ENCODE measurements around the gene WDR53.
"Not testable (repeated sequence)": the region's sequence is repeated elsewhere in the genome, so short reads cannot be mapped to it uniquely, and the experiment has no call there.

WDR53 gene

GRCh38 chr3:196523841-196524240 is 44.5 kb downstream of the WDR53 start:
- no peaks in the 10 kb centered on the region for H4K20me1 ChIP-seq (ENCODE audit: insufficient read depth, low read length)
- DNase-seq: no peak
- no peaks in the 10 kb centered on the region for H3K27me3 ChIP-seq (replicated peaks; ENCODE audit: insufficient read depth, low read length)
- H3K9me3 ChIP-seq (replicated peaks; ENCODE audit: insufficient read depth, low read length): no peaks in the 10 kb centered on the region
- peaks cover 13% of the 10 kb centered on the region for H3F3A ChIP-seq (ENCODE audit: insufficient read depth, low read length)
- no peaks in the 10 kb centered on the region for H3K36me3 ChIP-seq (replicated peaks; ENCODE audit: insufficient read depth, low read length)
- no peak overlapping the region for H3K27ac ChIP-seq (ENCODE audit: low read length)
- no peaks in the 10 kb centered on the region for H3K79me2 ChIP-seq (ENCODE audit: low read length)
- H3K4me2 ChIP-seq (ENCODE audit: low read depth, low read length): no peak overlapping the region
- no peak overlapping the region for H2AFZ ChIP-seq (ENCODE audit: low read length)
- H3K4me3 ChIP-seq (ENCODE audit: low read length): no peak overlapping the region
- H3K4me1 ChIP-seq (ENCODE audit: low read length): peaks cover 12% of the 10 kb centered on the region
- no peaks in the 10 kb centered on the region for H3K9me2 ChIP-seq (replicated peaks; ENCODE audit: insufficient read depth, low read length)
- no peak overlapping the region for H3K9ac ChIP-seq (ENCODE audit: low read length)
- no peak for TF ChIP-seq EZH2 (optimal IDR thresholded peaks at IDR 0.05; ENCODE audit: low read depth, low read length)
- no peak for TF ChIP-seq CTCF (IDR thresholded peaks at IDR 0.05; ENCODE audit: low read length)
- TF ChIP-seq EZH2phosphoT487 (IDR thresholded peaks at IDR 0.05; ENCODE audit: low read length): no peak

DNA sequence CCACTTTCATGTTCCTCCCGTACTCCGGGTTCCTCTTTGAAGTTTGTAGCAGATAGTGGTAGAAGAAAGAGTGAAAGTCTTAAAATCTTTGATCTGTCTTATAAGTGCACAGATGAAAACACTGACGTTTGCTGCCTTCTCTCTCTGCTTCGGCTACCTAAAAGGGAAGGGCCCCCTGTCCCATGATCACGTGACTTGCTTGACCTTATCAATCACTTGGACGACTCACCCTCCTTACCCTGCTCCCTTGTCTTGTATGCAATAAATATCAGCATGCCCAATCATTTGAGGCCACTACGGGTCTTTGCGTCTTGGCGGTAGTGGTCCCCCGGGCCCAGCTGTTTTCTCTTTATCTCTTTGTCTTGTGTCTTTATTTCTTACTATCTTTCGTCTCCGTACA is 47.1 kb downstream of the WDR53 start:
- Histone ChIP-seq H3K4me1 (ENCODE audit: low read length) (peaks cover 26% of the 10 kb centered on the region), H3F3A (ENCODE audit: insufficient read depth, low read length) (peaks cover 14% of the 10 kb centered on the region)
- H3K79me2 ChIP-seq (ENCODE audit: low read length); H2AFZ ChIP-seq (ENCODE audit: low read length); H3K9me3 ChIP-seq (replicated peaks; ENCODE audit: insufficient read depth, low read length); H3K9ac ChIP-seq (ENCODE audit: low read length); H4K20me1 ChIP-seq (ENCODE audit: insufficient read depth, low read length); H3K4me2 ChIP-seq (ENCODE audit: low read depth, low read length); H3K4me3 ChIP-seq (ENCODE audit: low read length); H3K27ac ChIP-seq (ENCODE audit: low read length); DNase-seq; H3K27me3 ChIP-seq (replicated peaks; ENCODE audit: insufficient read depth, low read length); H3K9me2 ChIP-seq (replicated peaks; ENCODE audit: insufficient read depth, low read length); H3K36me3 ChIP-seq (replicated peaks; ENCODE audit: insufficient read depth, low read length): not testable (repeated sequence)

DNA sequence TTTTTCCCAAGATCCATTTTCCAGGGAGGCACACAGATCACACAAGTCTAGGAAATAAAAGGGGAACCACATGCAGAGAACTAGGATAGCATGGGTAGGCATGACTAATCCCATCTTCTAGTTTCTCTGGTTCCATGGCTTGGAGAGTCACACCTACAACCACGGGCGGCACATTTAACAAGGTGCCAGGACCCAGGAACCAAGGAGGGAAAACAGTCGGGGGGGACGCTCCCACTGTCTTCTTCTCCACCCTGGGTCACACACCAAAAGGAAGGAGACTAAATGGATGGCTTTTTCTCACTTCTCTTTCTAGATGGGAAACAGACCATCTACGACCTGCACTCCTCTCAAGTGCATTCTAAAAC is 48.7 kb downstream of the WDR53 start:
- Histone ChIP-seq H3K36me3 (replicated peaks; ENCODE audit: insufficient read depth, low read length) (no peaks in the 10 kb centered on the region), H3K27ac (ENCODE audit: low read length) (no peak overlapping the region), H2AFZ (ENCODE audit: low read length) (no peak overlapping the region), H3K4me1 (ENCODE audit: low read length) (peaks cover 39% of the 10 kb centered on the region), H3K9me2 (replicated peaks; ENCODE audit: insufficient read depth, low read length) (no peaks in the 10 kb centered on the region), H3K27me3 (replicated peaks; ENCODE audit: insufficient read depth, low read length) (no peaks in the 10 kb centered on the region), H3K9me3 (replicated peaks; ENCODE audit: insufficient read depth, low read length) (no peaks in the 10 kb centered on the region), H3K4me3 (ENCODE audit: low read length) (no peak overlapping the region), H3K4me2 (ENCODE audit: low read depth, low read length) (no peak overlapping the region), H4K20me1 (ENCODE audit: insufficient read depth, low read length) (no peaks in the 10 kb centered on the region), H3F3A (ENCODE audit: insufficient read depth, low read length) (peaks cover 23% of the 10 kb centered on the region), H3K79me2 (ENCODE audit: low read length) (no peaks in the 10 kb centered on the region), H3K9ac (ENCODE audit: low read length) (no peak overlapping the region)
- TF ChIP-seq CTCF (IDR thresholded peaks at IDR 0.05; ENCODE audit: low read length) (no peak), EZH2 (optimal IDR thresholded peaks at IDR 0.05; ENCODE audit: low read depth, low read length) (no peak)
- no peak for DNase-seq

DNA sequence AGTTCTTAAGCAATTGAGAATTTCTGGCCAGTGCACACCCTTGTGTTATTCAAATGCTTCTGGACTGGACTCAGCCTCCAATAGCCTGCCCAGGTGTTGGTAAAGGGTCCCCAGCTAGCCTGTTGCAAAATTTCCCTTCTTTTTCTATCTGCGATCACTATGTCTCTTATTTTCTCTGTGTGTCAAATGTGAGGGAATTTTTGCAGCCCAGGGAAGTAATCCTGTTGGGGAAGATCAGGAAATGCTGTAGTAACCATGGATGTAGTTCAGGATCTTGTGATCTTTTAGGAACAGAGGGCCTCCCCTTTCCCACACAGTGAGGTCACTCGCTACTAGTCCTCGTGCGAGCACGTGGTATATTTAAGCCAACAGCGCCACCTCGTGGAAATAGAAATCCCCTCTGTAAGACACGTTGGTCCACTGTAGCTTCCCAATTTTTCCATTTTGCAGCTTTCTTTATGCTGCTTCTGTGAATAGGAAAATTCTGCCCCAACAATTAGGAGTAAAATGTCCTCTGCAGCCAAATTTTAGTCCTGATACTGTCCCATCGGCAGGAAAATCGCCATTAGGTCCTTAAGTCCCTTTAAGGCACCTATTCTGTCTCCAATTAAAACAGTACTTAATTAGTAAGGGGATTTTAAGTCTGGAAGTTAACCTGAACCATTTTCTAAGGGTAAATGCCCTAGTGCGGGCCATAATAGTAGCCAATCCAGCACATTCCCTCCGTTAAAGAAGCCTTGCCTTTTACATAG is 49.2 kb downstream of the WDR53 start:
- Histone ChIP-seq H3K79me2 (ENCODE audit: low read length) (no peaks in the 10 kb centered on the region), H3K27me3 (replicated peaks; ENCODE audit: insufficient read depth, low read length) (no peaks in the 10 kb centered on the region), H3K4me3 (ENCODE audit: low read length) (no peak overlapping the region), H3K36me3 (replicated peaks; ENCODE audit: insufficient read depth, low read length) (no peaks in the 10 kb centered on the region), H3K9ac (ENCODE audit: low read length) (peak overlapping the region; percentile 22; the same call in 1 of the 2 replicates), H3K9me3 (replicated peaks; ENCODE audit: insufficient read depth, low read length) (no peaks in the 10 kb centered on the region), H2AFZ (ENCODE audit: low read length) (peak overlapping the region; percentile 58), H3K27ac (ENCODE audit: low read length) (no peak overlapping the region), H3K9me2 (replicated peaks; ENCODE audit: insufficient read depth, low read length) (no peaks in the 10 kb centered on the region), H3K4me1 (ENCODE audit: low read length) (peaks cover 44% of the 10 kb centered on the region), H4K20me1 (ENCODE audit: insufficient read depth, low read length) (no peaks in the 10 kb centered on the region), H3K4me2 (ENCODE audit: low read depth, low read length) (peak overlapping the region; percentile 50), H3F3A (ENCODE audit: insufficient read depth, low read length) (peaks cover 23% of the 10 kb centered on the region)
- peak; percentile 93 for DNase-seq
- TF ChIP-seq CTCF (IDR thresholded peaks at IDR 0.05; ENCODE audit: low read length) (peak; percentile 94), EZH2phosphoT487 (IDR thresholded peaks at IDR 0.05; ENCODE audit: low read length) (no peak), EZH2 (optimal IDR thresholded peaks at IDR 0.05; ENCODE audit: low read depth, low read length) (no peak)

All from MM.1S (cell line).